KMS-11 (cell line): ENCODE results near the gene PDE6A.
A peak's percentile ranks its signal among the peaks of the same experiment; 100 is the strongest.

Source experiments
- H2AFZ ChIP-seq: fragments of 200-600 bp; sonication (generic); 2 replicates; pipeline ENCODE4 v1.6.1; 2016; ENCODE audit warnings: antibody characterized with exemption, mixed run types, low read depth
- H3K27ac ChIP-seq: fragments of 200-600 bp; sonication (generic); 2 replicates; pipeline ENCODE4 v1.6.1; 2016; ENCODE audit warnings: mild to moderate bottlenecking, mixed run types
- H3K27me3 ChIP-seq: fragments of 200-600 bp; sonication (generic); 2 replicates; pipeline ENCODE4 v1.6.1; 2017; ENCODE audit warnings: mild to moderate bottlenecking, low read depth, mixed run types, moderate library complexity; ENCODE audit not compliant: insufficient read depth
- H3K36me3 ChIP-seq: fragments of 200-600 bp; sonication (generic); 2 replicates; pipeline ENCODE4 v1.6.1; 2017; ENCODE audit warnings: mild to moderate bottlenecking, mixed run types; ENCODE audit not compliant: insufficient read depth
- H3K4me1 ChIP-seq: fragments of 200-600 bp; sonication (generic); 2 replicates; pipeline ENCODE4 v1.6.1; 2016; ENCODE audit warnings: mild to moderate bottlenecking, low read depth, mixed run types; ENCODE audit not compliant: poor library complexity, severe bottlenecking
- H3K4me2 ChIP-seq: fragments of 200-600 bp; sonication (generic); 2 replicates; pipeline ENCODE4 v1.7.0; 2016; ENCODE audit warnings: mild to moderate bottlenecking, mixed run types
- H3K4me3 ChIP-seq: fragments of 200-600 bp; sonication (generic); IDR thresholded peaks from 2 replicates; pipeline ENCODE4 v1.6.1; 2017; ENCODE audit warnings: low read depth, low read length, mixed read lengths; ENCODE audit not compliant: insufficient read depth
- H3K79me2 ChIP-seq: fragments of 200-600 bp; sonication (generic); 2 replicates; pipeline ENCODE4 v1.6.1; 2016; ENCODE audit warnings: low read depth, mixed run types; ENCODE audit not compliant: insufficient read depth
- H3K9ac ChIP-seq: fragments of 200-600 bp; sonication (generic); 2 replicates; pipeline ENCODE4 v1.6.1; 2016; ENCODE audit warnings: mild to moderate bottlenecking, mixed run types
- H4K20me1 ChIP-seq: fragments of 200-600 bp; sonication (generic); 2 replicates; pipeline ENCODE4 v1.6.1; 2016; ENCODE audit warnings: mild to moderate bottlenecking, mixed run types; ENCODE audit not compliant: insufficient read depth
- TF ChIP-seq, protein P1 (sequence below): fragments of 200-600 bp; sonication (generic); conservative IDR thresholded peaks from 2 replicates; pipeline ENCODE4 v1.6.1; 2017; ENCODE audit warnings: low read depth, mild to moderate bottlenecking, antibody characterized with exemption, low read length, moderate library complexity, mixed read lengths

Gene PDE6A

DNA sequence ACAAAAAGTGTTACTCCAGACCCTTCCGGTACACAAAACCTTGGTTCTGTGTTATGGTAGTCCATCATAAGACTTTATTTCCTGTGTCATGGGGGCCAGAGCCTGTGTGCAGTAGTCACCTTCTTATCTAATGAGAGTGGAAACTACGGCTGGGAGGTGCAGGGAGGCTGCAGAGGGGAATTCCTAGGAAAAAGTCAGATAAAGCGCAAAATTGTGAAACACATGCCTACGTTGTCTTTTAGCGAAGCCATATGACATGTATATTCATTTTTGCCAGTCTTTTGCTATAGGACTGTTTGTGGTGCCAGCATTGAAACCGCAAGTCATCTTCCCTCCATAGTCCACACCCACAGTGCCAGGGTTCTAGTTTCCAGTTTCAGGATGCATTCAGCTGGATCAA, 133.7 kb downstream of the PDE6A start:
- no peak overlapping the region for H2AFZ ChIP-seq
- no peaks in the 10 kb centered on the region for H4K20me1 ChIP-seq
- H3K4me1 ChIP-seq = peaks cover 63% of the 10 kb centered on the region
- H3K4me3 ChIP-seq = no peak overlapping the region
- no peaks in the 10 kb centered on the region for H3K36me3 ChIP-seq
- peak overlapping the region; percentile 73; the same call in 1 of the 2 replicates for H3K4me2 ChIP-seq
- H3K27me3 ChIP-seq = no peaks in the 10 kb centered on the region
- peaks cover 19% of the 10 kb centered on the region for H3K79me2 ChIP-seq
- TF ChIP-seq, protein P1, sequence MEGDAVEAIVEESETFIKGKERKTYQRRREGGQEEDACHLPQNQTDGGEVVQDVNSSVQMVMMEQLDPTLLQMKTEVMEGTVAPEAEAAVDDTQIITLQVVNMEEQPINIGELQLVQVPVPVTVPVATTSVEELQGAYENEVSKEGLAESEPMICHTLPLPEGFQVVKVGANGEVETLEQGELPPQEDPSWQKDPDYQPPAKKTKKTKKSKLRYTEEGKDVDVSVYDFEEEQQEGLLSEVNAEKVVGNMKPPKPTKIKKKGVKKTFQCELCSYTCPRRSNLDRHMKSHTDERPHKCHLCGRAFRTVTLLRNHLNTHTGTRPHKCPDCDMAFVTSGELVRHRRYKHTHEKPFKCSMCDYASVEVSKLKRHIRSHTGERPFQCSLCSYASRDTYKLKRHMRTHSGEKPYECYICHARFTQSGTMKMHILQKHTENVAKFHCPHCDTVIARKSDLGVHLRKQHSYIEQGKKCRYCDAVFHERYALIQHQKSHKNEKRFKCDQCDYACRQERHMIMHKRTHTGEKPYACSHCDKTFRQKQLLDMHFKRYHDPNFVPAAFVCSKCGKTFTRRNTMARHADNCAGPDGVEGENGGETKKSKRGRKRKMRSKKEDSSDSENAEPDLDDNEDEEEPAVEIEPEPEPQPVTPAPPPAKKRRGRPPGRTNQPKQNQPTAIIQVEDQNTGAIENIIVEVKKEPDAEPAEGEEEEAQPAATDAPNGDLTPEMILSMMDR = no peak
- H3K27ac ChIP-seq = peak overlapping the region; percentile 77
- H3K9ac ChIP-seq = peak overlapping the region; percentile 19; the same call in 1 of the 2 replicates

DNA sequence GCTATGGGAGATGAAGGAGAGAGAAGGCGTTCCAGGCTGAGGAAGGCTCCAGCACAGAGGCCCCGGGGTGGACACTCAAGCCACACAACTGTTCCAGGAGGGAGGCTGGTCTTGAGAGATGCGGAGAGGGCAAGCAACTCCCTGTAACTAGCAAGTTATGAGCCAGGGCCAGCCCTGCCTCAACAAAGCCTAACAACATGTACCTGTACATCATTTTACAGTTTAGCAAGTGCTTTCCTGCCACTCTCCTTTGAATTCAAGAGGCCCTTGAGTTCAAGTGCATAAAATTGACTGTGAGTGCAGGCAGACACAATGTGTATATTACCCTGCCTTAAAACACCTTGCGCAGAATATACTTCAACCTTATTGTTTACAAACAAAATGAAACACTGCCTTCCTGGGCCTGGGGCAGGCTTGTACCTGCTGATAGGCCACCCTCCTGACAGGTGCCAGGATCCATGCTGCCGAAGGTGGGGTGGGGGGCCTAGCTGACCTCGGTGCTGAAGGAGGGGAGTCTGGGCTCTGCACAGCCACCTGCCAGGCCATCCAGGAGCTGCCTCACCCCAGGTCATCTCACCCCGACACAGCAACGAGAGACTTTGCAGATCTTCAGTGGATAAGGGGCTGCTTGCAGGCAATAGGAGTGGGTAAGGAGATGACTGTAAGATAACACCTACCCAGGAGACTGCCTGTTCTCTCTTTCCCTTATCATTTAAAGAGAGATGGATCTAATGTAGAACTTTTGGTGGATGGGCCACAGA, 134.5 kb downstream of the PDE6A start:
- Histone ChIP-seq H3K36me3 (no peaks in the 10 kb centered on the region), H3K4me2 (peak overlapping the region; percentile 73; the same call in 1 of the 2 replicates), H4K20me1 (no peaks in the 10 kb centered on the region), H3K4me3 (no peak overlapping the region), H3K9ac (peak overlapping the region; percentile 19; the same call in 1 of the 2 replicates), H3K4me1 (peaks cover 71% of the 10 kb centered on the region), H2AFZ (no peak overlapping the region), H3K79me2 (peaks cover 22% of the 10 kb centered on the region), H3K27ac (peak overlapping the region; percentile 77), H3K27me3 (no peaks in the 10 kb centered on the region)
- TF ChIP-seq, protein P1 = no peak

DNA sequence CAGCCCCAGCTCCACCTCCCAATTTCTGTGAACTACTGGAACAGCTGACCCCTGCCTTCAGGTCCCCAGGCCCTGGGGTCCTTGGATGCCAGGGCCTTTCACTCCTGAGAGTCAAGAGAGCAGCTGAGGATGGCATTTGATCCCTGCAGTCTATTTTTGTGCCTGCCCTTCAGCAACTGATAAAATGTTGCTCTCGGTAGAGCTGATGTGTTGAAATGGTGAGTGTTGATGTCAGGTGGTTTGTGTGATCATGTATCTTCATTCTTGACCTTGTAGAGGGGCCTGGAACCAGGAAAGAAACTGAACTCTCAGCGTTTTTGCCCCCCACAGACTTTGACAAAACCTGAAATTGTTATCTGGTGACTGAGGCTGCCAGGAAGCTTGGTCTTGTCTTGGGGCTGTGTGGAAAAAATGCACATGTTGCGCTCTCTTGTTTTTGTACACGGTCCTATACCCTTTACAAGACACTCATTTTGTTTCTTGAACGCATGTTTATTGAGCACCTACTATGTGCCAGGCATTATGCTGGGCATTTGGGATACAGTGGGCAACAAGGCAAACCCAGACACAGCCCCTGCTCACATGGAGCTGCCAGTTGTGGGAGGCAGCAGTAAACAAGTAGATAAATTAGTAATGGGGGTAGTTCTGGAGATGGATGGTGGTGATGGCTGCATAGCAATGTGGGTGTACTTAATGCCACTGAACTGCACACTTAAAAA, 136.2 kb downstream of the PDE6A start:
- H3K27me3 ChIP-seq = no peaks in the 10 kb centered on the region
- H3K4me2 ChIP-seq = peak overlapping the region; percentile 2; the same call in 1 of the 2 replicates
- H3K36me3 ChIP-seq = no peaks in the 10 kb centered on the region
- peak overlapping the region; percentile 29; the same call in 1 of the 2 replicates for H3K27ac ChIP-seq
- peaks cover 88% of the 10 kb centered on the region for H3K4me1 ChIP-seq
- no peak overlapping the region for H2AFZ ChIP-seq
- peaks cover 26% of the 10 kb centered on the region; the same call in 1 of the 2 replicates for H3K79me2 ChIP-seq
- no peak overlapping the region for H3K4me3 ChIP-seq
- H4K20me1 ChIP-seq = no peaks in the 10 kb centered on the region
- H3K9ac ChIP-seq = no peak overlapping the region
- TF ChIP-seq, protein P1 = no peak
